GM03348 (cell line): ENCODE data around the gene ITPR1.

Source experiments
- DNase-seq: peaks from one replicate; pipeline ENCODE4 v3.0.0; 2012; ENCODE audit warnings: low spot score

ITPR1 gene

GRCh38 chr3:4856564-4856963 is 363.4 kb downstream of the ITPR1 start:
- no peak for DNase-seq

GRCh38 chr3:4856986-4857385 is 363.8 kb downstream of the ITPR1 start:
- no peak for DNase-seq

- DNase-seq, result no peak
Measured at GRCh38 chr3:4859788-4860187, 366.6 kb downstream of the ITPR1 start.

GRCh38 chr3:4862973-4863372 is 369.8 kb downstream of the ITPR1 start:
- no peak for DNase-seq

- DNase-seq, result no peak
Measured at GRCh38 chr3:4864503-4864902, 371.4 kb downstream of the ITPR1 start.

- DNase-seq, result no peak
Measured at GRCh38 chr3:4865714-4866113, 372.6 kb downstream of the ITPR1 start.

GRCh38 chr3:4866866-4867265 is 373.7 kb downstream of the ITPR1 start:
- DNase-seq, result peak; percentile 13

GRCh38 chr3:4877173-4877787 is 384.1 kb downstream of the ITPR1 start:
- no peak for DNase-seq

- DNase-seq, result no peak
Measured at GRCh38 chr3:4880850-4881249, 387.7 kb downstream of the ITPR1 start.

GRCh38 chr3:4882548-4882947 is 389.4 kb downstream of the ITPR1 start:
- no peak for DNase-seq

- DNase-seq, result no peak
Measured at GRCh38 chr3:4883011-4883410, 389.9 kb downstream of the ITPR1 start.

GRCh38 chr3:4884888-4885287 is 391.7 kb downstream of the ITPR1 start:
- DNase-seq, result no peak

- DNase-seq, result peak; percentile 51
Measured at GRCh38 chr3:4885316-4885715, 392.2 kb downstream of the ITPR1 start.

GRCh38 chr3:4886448-4886847 is 393.3 kb downstream of the ITPR1 start:
- DNase-seq, result no peak

- DNase-seq, result no peak
Measured at GRCh38 chr3:4887177-4887576, 394.0 kb downstream of the ITPR1 start.

GRCh38 chr3:4888913-4889846 is 396.0 kb downstream of the ITPR1 start:
- DNase-seq, result no peak

GRCh38 chr3:4889896-4890295 is 396.7 kb downstream of the ITPR1 start:
- DNase-seq, result no peak

GRCh38 chr3:4894891-4895530 is 401.9 kb downstream of the ITPR1 start:
- no peak for DNase-seq

GRCh38 chr3:4895838-4896237 is 402.7 kb downstream of the ITPR1 start:
- peak; percentile 60 for DNase-seq
